Measurements from ENCODE around the gene DENND4A. TPM values are rescaled to one million over a fixed set of nuclear protein-coding genes. Genes with fewer than 3 reads are reported as not detected.

The DENND4A gene
- total RNA-seq, 6 experiments from 2014 or later, result 15.8 to 19.4 (median 17.1) TPM

- H3K27me3 Mint-ChIP-seq (ENCODE audit: insufficient read depth), result peaks cover 3% of the 10 kb centered on the region
- TF ChIP-seq CTCF (IDR thresholded peaks at IDR 0.05), result no peak
- no peaks in the 10 kb centered on the region for H3K36me3 Mint-ChIP-seq (ENCODE audit: low read depth)
- no peaks in the 10 kb centered on the region for H3K9me3 Mint-ChIP-seq
- H3K27ac Mint-ChIP-seq, result no peak overlapping the region; the same call in 1 of the 2 replicates
- DNase-seq, result no peak
- H3K4me3 Mint-ChIP-seq, result peak overlapping the region; percentile 63
- peaks cover 41% of the 10 kb centered on the region for H3K4me1 Mint-ChIP-seq (ENCODE audit: low read depth)
These were observed 154.0 kb downstream of the DENND4A start for GRCh38 chr15:65638109-65638508.

GRCh38 chr15:65634356-65634755 lies 157.7 kb downstream of the DENND4A start:
- H3K9me3 Mint-ChIP-seq, result no peaks in the 10 kb centered on the region
- DNase-seq, result no peak
- H3K4me1 Mint-ChIP-seq (ENCODE audit: low read depth), result peaks cover 57% of the 10 kb centered on the region
- no peak for TF ChIP-seq CTCF (IDR thresholded peaks at IDR 0.05)
- no peak overlapping the region for H3K4me3 Mint-ChIP-seq
- no peaks in the 10 kb centered on the region for H3K36me3 Mint-ChIP-seq (ENCODE audit: low read depth)
- no peak overlapping the region for H3K27ac Mint-ChIP-seq
- no peaks in the 10 kb centered on the region; the same call in 1 of the 2 replicates for H3K27me3 Mint-ChIP-seq (ENCODE audit: insufficient read depth)

- no peaks in the 10 kb centered on the region for H3K36me3 Mint-ChIP-seq (ENCODE audit: low read depth)
These were observed 158.3 kb downstream of the DENND4A start for GRCh38 chr15:65633752-65634151.

GRCh38 chr15:65632780-65633375 lies 159.2 kb downstream of the DENND4A start:
- peaks cover 48% of the 10 kb centered on the region for H3K4me1 Mint-ChIP-seq (ENCODE audit: low read depth)
- H3K4me3 Mint-ChIP-seq, result no peak overlapping the region
- no peak for TF ChIP-seq CTCF (IDR thresholded peaks at IDR 0.05)
- H3K9me3 Mint-ChIP-seq, result no peaks in the 10 kb centered on the region
- no peaks in the 10 kb centered on the region; the same call in 1 of the 2 replicates for H3K27me3 Mint-ChIP-seq (ENCODE audit: insufficient read depth)
- no peaks in the 10 kb centered on the region for H3K36me3 Mint-ChIP-seq (ENCODE audit: low read depth)
- no peak overlapping the region for H3K27ac Mint-ChIP-seq
- DNase-seq, result no peak

More at GRCh38 chr15:65633752-65634151, 158.3 kb downstream of the DENND4A start:
- Mint-ChIP-seq H3K4me1 (ENCODE audit: low read depth) (peaks cover 56% of the 10 kb centered on the region), H3K27ac (no peak overlapping the region), H3K27me3 (ENCODE audit: insufficient read depth) (no peaks in the 10 kb centered on the region; the same call in 1 of the 2 replicates), H3K4me3 (no peak overlapping the region), H3K9me3 (no peaks in the 10 kb centered on the region)
- TF ChIP-seq CTCF (IDR thresholded peaks at IDR 0.05), result no peak
- DNase-seq, result no peak

GRCh38 chr15:65631503-65631902 lies 160.6 kb downstream of the DENND4A start:
- no peak for TF ChIP-seq CTCF (IDR thresholded peaks at IDR 0.05)
- H3K27me3 Mint-ChIP-seq (ENCODE audit: insufficient read depth), result no peaks in the 10 kb centered on the region; the same call in 1 of the 2 replicates
- H3K4me1 Mint-ChIP-seq (ENCODE audit: low read depth), result peaks cover 42% of the 10 kb centered on the region
- no peak for DNase-seq
- no peaks in the 10 kb centered on the region for H3K9me3 Mint-ChIP-seq
- no peaks in the 10 kb centered on the region for H3K36me3 Mint-ChIP-seq (ENCODE audit: low read depth)
- no peak overlapping the region for H3K4me3 Mint-ChIP-seq
- no peak overlapping the region for H3K27ac Mint-ChIP-seq

Measured in HFFc6 (cell line).